ENCODE measurements around the gene CYFIP2.

Gene CYFIP2

DNA sequence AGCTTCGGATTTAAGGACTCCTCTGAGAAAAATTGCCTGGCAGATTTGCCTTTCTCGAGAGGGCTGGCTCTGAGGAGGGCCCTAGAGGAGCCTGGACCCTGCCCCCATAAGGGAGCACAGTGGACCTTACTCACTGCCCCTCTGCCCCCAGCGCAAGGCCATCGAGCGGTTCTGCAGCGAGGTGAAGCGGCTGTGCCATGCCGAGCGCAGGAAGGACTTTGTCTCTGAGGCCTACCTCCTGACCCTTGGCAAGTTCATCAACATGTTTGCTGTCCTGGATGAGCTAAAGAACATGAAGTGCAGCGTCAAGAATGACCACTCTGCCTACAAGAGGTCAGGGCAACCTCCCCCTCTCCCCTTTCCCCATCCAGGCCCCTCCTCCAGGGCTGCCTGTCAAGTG lies 34.6 kb downstream of the CYFIP2 start:
- Histone ChIP-seq H3K4me1 (ENCODE audit: control insufficient read depth, insufficient read depth, low read length) (no peaks in the 10 kb centered on the region), H3K27ac (ENCODE audit: extremely low read depth, low read depth, low read length) (no peak overlapping the region), H3K9me3 (ENCODE audit: control insufficient read depth, insufficient read depth, low read depth, low read length) (no peaks in the 10 kb centered on the region), H3K4me3 (ENCODE audit: low read depth, low read length) (no peak overlapping the region), H3K36me3 (ENCODE audit: control insufficient read depth in 2 of 2, insufficient read depth in 1 of 2, low read length in 2 of 2) (peaks cover 39 to 92% of the 10 kb centered on the region in 2 experiments)
- ChIA-PET POLR2A (no interaction called here), CTCF (interaction anchor here (0.6 to 0.7 kb wide), 2 partner anchors 512 to 557 kb away, joined by 3 read pairs; no protein-coding TSS in a partner anchor)
- TF ChIP-seq SP2 (tag by site-specific recombination; IDR thresholded peaks at IDR 0.05) (no peak), ZNF311 (tag by site-specific recombination; IDR thresholded peaks at IDR 0.05; ENCODE audit: borderline replicate concordance) (no peak), TCF7L2 (IDR thresholded peaks at IDR 0.05; ENCODE audit: borderline replicate concordance, low read depth, low read length) (no peak), ZNF354C (tag by site-specific recombination; IDR thresholded peaks at IDR 0.05; ENCODE audit: borderline replicate concordance, low read depth) (no peak), ZNF529 (tag by site-specific recombination; IDR thresholded peaks at IDR 0.05; ENCODE audit: insufficient replicate concordance) (no peak), ZNF146 (tag by site-specific recombination; IDR thresholded peaks at IDR 0.05) (no peak), KLF8 (tag by site-specific recombination; IDR thresholded peaks at IDR 0.05) (no peak), ZNF248 (tag by site-specific recombination; IDR thresholded peaks at IDR 0.05) (no peak), ZNF785 (tag by site-specific recombination; IDR thresholded peaks at IDR 0.05) (no peak), OVOL3 (tag by site-specific recombination; IDR thresholded peaks at IDR 0.05) (no peak), RBAK (tag by site-specific recombination; IDR thresholded peaks at IDR 0.05) (no peak), SP3 (tag by site-specific recombination; IDR thresholded peaks at IDR 0.05) (no peak), ZFP3 (tag by site-specific recombination; IDR thresholded peaks at IDR 0.05; ENCODE audit: low read depth) (no peak), ZNF560 (tag by site-specific recombination; IDR thresholded peaks at IDR 0.05; ENCODE audit: borderline replicate concordance) (no peak), ZNF600 (tag by site-specific recombination; IDR thresholded peaks at IDR 0.05) (no peak), ZSCAN23 (tag by site-specific recombination; IDR thresholded peaks at IDR 0.05) (no peak)
- TF ChIP-seq, protein P1, sequence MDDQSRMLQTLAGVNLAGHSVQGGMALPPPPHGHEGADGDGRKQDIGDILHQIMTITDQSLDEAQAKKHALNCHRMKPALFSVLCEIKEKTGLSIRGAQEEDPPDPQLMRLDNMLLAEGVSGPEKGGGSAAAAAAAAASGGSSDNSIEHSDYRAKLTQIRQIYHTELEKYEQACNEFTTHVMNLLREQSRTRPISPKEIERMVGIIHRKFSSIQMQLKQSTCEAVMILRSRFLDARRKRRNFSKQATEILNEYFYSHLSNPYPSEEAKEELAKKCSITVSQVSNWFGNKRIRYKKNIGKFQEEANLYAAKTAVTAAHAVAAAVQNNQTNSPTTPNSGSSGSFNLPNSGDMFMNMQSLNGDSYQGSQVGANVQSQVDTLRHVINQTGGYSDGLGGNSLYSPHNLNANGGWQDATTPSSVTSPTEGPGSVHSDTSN (CRISPR knock-in tag; IDR thresholded peaks at IDR 0.05): no peak
- TF ChIP-seq, protein P2, sequence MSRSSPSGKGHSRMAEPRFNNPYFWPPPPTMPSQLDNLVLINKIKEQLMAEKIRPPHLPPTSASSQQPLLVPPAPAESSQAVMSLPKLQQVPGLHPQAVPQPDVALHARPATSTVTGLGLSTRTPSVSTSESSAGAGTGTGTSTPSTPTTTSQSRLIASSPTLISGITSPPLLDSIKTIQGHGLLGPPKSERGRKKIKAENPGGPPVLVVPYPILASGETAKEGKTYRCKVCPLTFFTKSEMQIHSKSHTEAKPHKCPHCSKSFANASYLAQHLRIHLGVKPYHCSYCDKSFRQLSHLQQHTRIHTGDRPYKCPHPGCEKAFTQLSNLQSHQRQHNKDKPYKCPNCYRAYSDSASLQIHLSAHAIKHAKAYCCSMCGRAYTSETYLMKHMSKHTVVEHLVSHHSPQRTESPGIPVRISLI (tag by site-specific recombination; IDR thresholded peaks at IDR 0.05): no peak

DNA sequence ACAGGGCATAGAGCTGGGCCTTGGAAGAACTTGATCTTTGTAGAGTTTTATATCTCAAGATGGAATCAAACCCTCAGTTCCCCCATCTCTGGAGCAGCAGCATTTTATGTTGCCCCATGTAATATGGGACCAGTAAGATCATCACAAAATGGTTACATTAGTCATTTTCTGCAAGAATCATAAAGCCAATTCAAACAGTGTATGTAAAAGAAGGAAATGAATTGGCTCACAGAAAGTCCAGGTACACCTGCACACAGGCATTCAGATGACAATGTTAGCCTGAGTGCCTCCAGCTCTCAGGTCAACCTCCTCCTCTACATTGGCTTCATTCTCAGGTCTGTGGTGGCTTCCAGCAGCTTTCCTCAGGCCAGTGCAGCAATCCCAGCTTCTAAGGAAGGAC lies 35.1 kb downstream of the CYFIP2 start:
- CTCF ChIA-PET: interaction anchor here (0.7 to 3.0 kb wide), 2 partner anchors 27 to 556 kb away, joined by 3 to 7 read pairs; no protein-coding TSS in a partner anchor
- POLR2A ChIA-PET: no interaction called here
- no peak overlapping the region for H3K27ac ChIP-seq (ENCODE audit: extremely low read depth, low read depth, low read length)
- H3K9me3 ChIP-seq (ENCODE audit: control insufficient read depth, insufficient read depth, low read depth, low read length): no peaks in the 10 kb centered on the region
- H3K36me3 ChIP-seq (ENCODE audit: control insufficient read depth in 2 of 2, insufficient read depth in 1 of 2, low read length in 2 of 2): peaks cover 37 to 91% of the 10 kb centered on the region in 2 experiments
- no peak overlapping the region for H3K4me3 ChIP-seq (ENCODE audit: low read depth, low read length)
- no peaks in the 10 kb centered on the region for H3K4me1 ChIP-seq (ENCODE audit: control insufficient read depth, insufficient read depth, low read length)
- TF ChIP-seq ZNF677 (tag by site-specific recombination; IDR thresholded peaks at IDR 0.05) (no peak), YY2 (tag by site-specific recombination; IDR thresholded peaks at IDR 0.05) (no peak), ZNF202 (tag by site-specific recombination; IDR thresholded peaks at IDR 0.05; ENCODE audit: borderline replicate concordance) (no peak), ZNF530 (tag by site-specific recombination; IDR thresholded peaks at IDR 0.05; ENCODE audit: low read depth) (no peak), KLF1 (tag by site-specific recombination; IDR thresholded peaks at IDR 0.05) (no peak), ZBTB17 (tag by site-specific recombination; IDR thresholded peaks at IDR 0.05) (no peak), KLF9 (tag by site-specific recombination; IDR thresholded peaks at IDR 0.05; ENCODE audit: low read depth) (no peak), ZBTB8A (tag by site-specific recombination; IDR thresholded peaks at IDR 0.05) (no peak), ZNF596 (tag by site-specific recombination; IDR thresholded peaks at IDR 0.05) (no peak), TRIM28 (IDR thresholded peaks at IDR 0.05; ENCODE audit: borderline replicate concordance, low read length) (no peak), ZNF571 (tag by site-specific recombination; IDR thresholded peaks at IDR 0.05) (no peak)
- TF ChIP-seq, protein P3, sequence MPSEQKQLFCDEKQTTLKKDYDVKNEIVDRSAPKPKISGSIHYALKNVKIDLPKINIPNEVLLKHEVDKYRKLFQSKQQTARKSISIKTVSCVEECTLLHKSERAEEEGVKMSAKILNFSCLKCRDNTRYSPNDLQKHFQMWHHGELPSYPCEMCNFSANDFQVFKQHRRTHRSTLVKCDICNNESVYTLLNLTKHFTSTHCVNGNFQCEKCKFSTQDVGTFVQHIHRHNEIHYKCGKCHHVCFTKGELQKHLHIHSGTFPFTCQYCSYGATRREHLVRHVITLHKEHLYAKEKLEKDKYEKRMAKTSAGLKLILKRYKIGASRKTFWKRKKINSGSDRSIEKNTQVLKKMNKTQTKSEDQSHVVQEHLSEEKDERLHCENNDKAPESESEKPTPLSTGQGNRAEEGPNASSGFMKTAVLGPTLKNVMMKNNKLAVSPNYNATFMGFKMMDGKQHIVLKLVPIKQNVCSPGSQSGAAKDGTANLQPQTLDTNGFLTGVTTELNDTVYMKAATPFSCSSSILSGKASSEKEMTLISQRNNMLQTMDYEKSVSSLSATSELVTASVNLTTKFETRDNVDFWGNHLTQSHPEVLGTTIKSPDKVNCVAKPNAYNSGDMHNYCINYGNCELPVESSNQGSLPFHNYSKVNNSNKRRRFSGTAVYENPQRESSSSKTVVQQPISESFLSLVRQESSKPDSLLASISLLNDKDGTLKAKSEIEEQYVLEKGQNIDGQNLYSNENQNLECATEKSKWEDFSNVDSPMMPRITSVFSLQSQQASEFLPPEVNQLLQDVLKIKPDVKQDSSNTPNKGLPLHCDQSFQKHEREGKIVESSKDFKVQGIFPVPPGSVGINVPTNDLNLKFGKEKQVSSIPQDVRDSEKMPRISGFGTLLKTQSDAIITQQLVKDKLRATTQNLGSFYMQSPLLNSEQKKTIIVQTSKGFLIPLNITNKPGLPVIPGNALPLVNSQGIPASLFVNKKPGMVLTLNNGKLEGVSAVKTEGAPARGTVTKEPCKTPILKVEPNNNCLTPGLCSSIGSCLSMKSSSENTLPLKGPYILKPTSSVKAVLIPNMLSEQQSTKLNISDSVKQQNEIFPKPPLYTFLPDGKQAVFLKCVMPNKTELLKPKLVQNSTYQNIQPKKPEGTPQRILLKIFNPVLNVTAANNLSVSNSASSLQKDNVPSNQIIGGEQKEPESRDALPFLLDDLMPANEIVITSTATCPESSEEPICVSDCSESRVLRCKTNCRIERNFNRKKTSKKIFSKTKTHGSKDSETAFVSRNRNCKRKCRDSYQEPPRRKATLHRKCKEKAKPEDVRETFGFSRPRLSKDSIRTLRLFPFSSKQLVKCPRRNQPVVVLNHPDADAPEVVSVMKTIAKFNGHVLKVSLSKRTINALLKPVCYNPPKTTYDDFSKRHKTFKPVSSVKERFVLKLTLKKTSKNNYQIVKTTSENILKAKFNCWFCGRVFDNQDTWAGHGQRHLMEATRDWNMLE (tag by site-specific recombination; conservative IDR thresholded peaks at IDR 0.05; ENCODE audit: low read depth): no peak
- TF ChIP-seq, protein P2 (tag by site-specific recombination; IDR thresholded peaks at IDR 0.05): no peak
